Ishikawa (cell line): ENCODE results near the gene MRPS34.

Experiments used
- CEBPB ChIP-seq: IDR thresholded peaks from 2 replicates; pipeline ENCODE4 v1.6.1; 2012
- CREB1 ChIP-seq: IDR thresholded peaks from 2 replicates; pipeline ENCODE4 v1.6.1; 2012; ENCODE audit warnings: low read depth
- EGR1 ChIP-seq: IDR thresholded peaks from 2 replicates; pipeline ENCODE4 v1.6.1; 2012
- EP300 ChIP-seq: IDR thresholded peaks from 2 replicates; pipeline ENCODE4 v1.6.1; 2012; ENCODE audit warnings: borderline replicate concordance
- FOXM1 ChIP-seq: IDR thresholded peaks from 2 replicates; pipeline ENCODE4 v1.6.1; 2012; ENCODE audit warnings: low read depth, borderline replicate concordance
- MAX ChIP-seq: IDR thresholded peaks from 2 replicates; pipeline ENCODE4 v1.6.1; 2012
- NFIC ChIP-seq: IDR thresholded peaks from 2 replicates; pipeline ENCODE4 v1.6.1; 2012
- RAD21 ChIP-seq: IDR thresholded peaks from 2 replicates; pipeline ENCODE4 v1.6.1; 2012; ENCODE audit warnings: low read depth
- REST ChIP-seq: IDR thresholded peaks from 2 replicates; pipeline ENCODE4 v1.6.1; 2012; ENCODE audit warnings: low read depth, mild to moderate bottlenecking
- TAF1 ChIP-seq: IDR thresholded peaks from 2 replicates; pipeline ENCODE4 v1.6.1; 2012; ENCODE audit warnings: low read depth, mild to moderate bottlenecking
- TCF12 ChIP-seq: IDR thresholded peaks from 2 replicates; pipeline ENCODE4 v1.6.1; 2012; ENCODE audit warnings: low read depth
- TEAD4 ChIP-seq: IDR thresholded peaks from 2 replicates; pipeline ENCODE4 v1.6.1; 2012
- USF1 ChIP-seq: IDR thresholded peaks from 2 replicates; pipeline ENCODE4 v1.6.1; 2012
- YY1 ChIP-seq: IDR thresholded peaks from 2 replicates; pipeline ENCODE4 v1.6.1; 2012; ENCODE audit warnings: low read depth
- ZBTB7A ChIP-seq: IDR thresholded peaks from 2 replicates; pipeline ENCODE4 v1.6.1; 2012; ENCODE audit warnings: low read depth

The MRPS34 gene

GRCh38 chr16:1777375-1778199, 4.7 kb upstream of the MRPS34 start:
- TF ChIP-seq MAX = no peak
- TF ChIP-seq YY1 = no peak
- TF ChIP-seq USF1 = no peak
- TF ChIP-seq TEAD4 = no peak
- no peak for TF ChIP-seq NFIC
- no peak for TF ChIP-seq FOXM1
- no peak for TF ChIP-seq CEBPB
- no peak for TF ChIP-seq RAD21
- no peak for TF ChIP-seq EGR1
- TF ChIP-seq EP300 = no peak
- no peak for TF ChIP-seq TAF1
- no peak for TF ChIP-seq REST
- TF ChIP-seq ZBTB7A = no peak
- TF ChIP-seq CREB1 = no peak
- TF ChIP-seq TCF12 = no peak

- no peak for TF ChIP-seq FOXM1
- TF ChIP-seq REST = no peak
- no peak for TF ChIP-seq CEBPB
- TF ChIP-seq EGR1 = no peak
- TF ChIP-seq TCF12 = no peak
- TF ChIP-seq EP300 = no peak
- no peak for TF ChIP-seq TEAD4
- no peak for TF ChIP-seq TAF1
- TF ChIP-seq MAX = no peak
- TF ChIP-seq RAD21 = no peak
- TF ChIP-seq ZBTB7A = no peak
- no peak for TF ChIP-seq USF1
- no peak for TF ChIP-seq YY1
- TF ChIP-seq CREB1 = no peak
- no peak for TF ChIP-seq NFIC
Measured at GRCh38 chr16:1776991-1777374, 4.0 kb upstream of the MRPS34 start.

GRCh38 chr16:1776672-1776955, 3.7 kb upstream of the MRPS34 start:
- no peak for TF ChIP-seq EGR1
- TF ChIP-seq CEBPB = no peak
- no peak for TF ChIP-seq REST
- no peak for TF ChIP-seq CREB1
- no peak for TF ChIP-seq MAX
- TF ChIP-seq NFIC = no peak
- TF ChIP-seq TEAD4 = no peak
- no peak for TF ChIP-seq RAD21

- TF ChIP-seq CREB1 (no peak), EGR1 (no peak), FOXM1 (no peak), TCF12 (no peak), YY1 (no peak), REST (no peak), ZBTB7A (no peak), NFIC (no peak), CEBPB (no peak)
Measured at GRCh38 chr16:1775846-1776671, 3.1 kb upstream of the MRPS34 start.
